Testis (tissue), 2 donors: Measurements from ENCODE around the gene MPP1.

ENCODE experiments used
- POLR2A ChIP-seq: fragments of 450-650 bp; IDR thresholded peaks from one replicate; pipeline ENCODE4 v1.6.1; 2017; ENCODE audit warnings: antibody characterized with exemption, mild to moderate bottlenecking, moderate library complexity
- TF ChIP-seq, protein P1 (sequence below), 3 experiments: fragments of 450-650 bp in 2 of 3; fragments of 200-600 bp in 1 of 3; sonication (generic) in 1 of 3; IDR thresholded peaks; one replicate each; pipeline ENCODE4 v1.5.1; 2016 to 2019; ENCODE audit warnings: antibody characterized with exemption in 3 of 3, mild to moderate bottlenecking in 2 of 3, moderate library complexity in 1 of 3

DNA sequence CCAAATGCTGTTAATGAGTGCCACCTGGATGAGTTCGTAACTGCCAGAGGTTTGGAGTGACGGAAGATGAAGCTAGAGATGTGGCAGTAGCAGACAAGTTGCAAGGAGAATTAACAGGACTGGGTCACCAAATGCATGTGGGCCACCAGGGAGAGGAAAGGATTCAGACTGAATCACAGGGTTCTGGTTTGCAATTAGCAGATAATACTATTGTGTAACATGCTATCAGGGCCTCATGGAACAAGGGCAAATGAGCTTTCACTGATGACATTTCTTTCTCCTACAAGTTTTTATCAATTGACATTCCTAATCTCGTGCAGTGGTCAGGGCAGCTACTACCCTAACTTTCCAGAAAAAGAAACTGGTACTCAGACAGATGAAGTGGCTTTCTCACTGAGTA, 75.8 kb downstream of the MPP1 start:
- TF ChIP-seq, protein P1, sequence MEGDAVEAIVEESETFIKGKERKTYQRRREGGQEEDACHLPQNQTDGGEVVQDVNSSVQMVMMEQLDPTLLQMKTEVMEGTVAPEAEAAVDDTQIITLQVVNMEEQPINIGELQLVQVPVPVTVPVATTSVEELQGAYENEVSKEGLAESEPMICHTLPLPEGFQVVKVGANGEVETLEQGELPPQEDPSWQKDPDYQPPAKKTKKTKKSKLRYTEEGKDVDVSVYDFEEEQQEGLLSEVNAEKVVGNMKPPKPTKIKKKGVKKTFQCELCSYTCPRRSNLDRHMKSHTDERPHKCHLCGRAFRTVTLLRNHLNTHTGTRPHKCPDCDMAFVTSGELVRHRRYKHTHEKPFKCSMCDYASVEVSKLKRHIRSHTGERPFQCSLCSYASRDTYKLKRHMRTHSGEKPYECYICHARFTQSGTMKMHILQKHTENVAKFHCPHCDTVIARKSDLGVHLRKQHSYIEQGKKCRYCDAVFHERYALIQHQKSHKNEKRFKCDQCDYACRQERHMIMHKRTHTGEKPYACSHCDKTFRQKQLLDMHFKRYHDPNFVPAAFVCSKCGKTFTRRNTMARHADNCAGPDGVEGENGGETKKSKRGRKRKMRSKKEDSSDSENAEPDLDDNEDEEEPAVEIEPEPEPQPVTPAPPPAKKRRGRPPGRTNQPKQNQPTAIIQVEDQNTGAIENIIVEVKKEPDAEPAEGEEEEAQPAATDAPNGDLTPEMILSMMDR (IDR thresholded peaks at IDR 0.05) = no peak
- TF ChIP-seq POLR2A = no peak
